K562 (cell line): Measurements from ENCODE around the gene HMBS. TPM values are rescaled to one million over a fixed set of nuclear protein-coding genes. Genes with fewer than 3 reads are reported as not detected.
A peak's percentile ranks its signal among the peaks of the same experiment; 100 is the strongest.

Experiments
- BRF1 ChIP-seq: IDR thresholded peaks from 3 replicates; pipeline ENCODE4 v1.6.1; 2011; ENCODE audit warnings: borderline replicate concordance, mild to moderate bottlenecking; ENCODE audit not compliant: insufficient read length; ENCODE audit errors: extremely low read depth
- PHTF2 ChIP-seq: fragments of 250-450 bp; sonication (Bioruptor Pico); IDR thresholded peaks from 2 replicates; pipeline ENCODE4 v1.5.0; 2021; ENCODE audit warnings: mild to moderate bottlenecking
- ZNF175 ChIP-seq: fragments of 200-800 bp; sonication (Bioruptor generic); IDR thresholded peaks from 2 replicates; pipeline ENCODE4 v1.6.1; 2016; ENCODE audit warnings: low read depth, mild to moderate bottlenecking, missing genetic modification characterization, missing compliant biosample characterization
- ZNF76 ChIP-seq: fragments of 250-450 bp; sonication (Bioruptor Pico); IDR thresholded peaks from 2 replicates; pipeline ENCODE4 v1.4.0; 2020; ENCODE audit warnings: mild to moderate bottlenecking, moderate library complexity, borderline replicate concordance
- ZNF785 ChIP-seq: fragments of 250-450 bp; sonication (Bioruptor Pico); IDR thresholded peaks from 2 replicates; pipeline ENCODE4 v1.4.0; 2020; ENCODE audit warnings: mild to moderate bottlenecking
- polyA plus RNA-seq, 8 experiments: library from polyadenylated mRNA; depleted of rRNA in 4 of 8; stranded (reverse) in 5 of 8; unstranded in 3 of 8; fragments of >200 nt; fragmentation: Nextera tagmentation in 2 of 8; fragmentation: Illumina TruSeq in 1 of 8; extraction: Ambion mirVana in 2 of 8; extraction: Trizol in 1 of 8; gene quantifications; 2 replicates each; pipeline versions ENCODE4 v1.2.1 to v1.2.3, GENCODE V29; 2011 to 2014; ENCODE audit warnings: inconsistent platforms in 1 of 8, missing spikeins in 1 of 8
- total RNA-seq, 7 experiments: library from RNA; depleted of rRNA in 6 of 7; stranded (reverse); fragments of >200 nt in 6 of 7; fragmentation: Illumina TruSeq in 2 of 7; extraction: Trizol in 2 of 7; gene quantifications; 2 replicates each; pipeline versions ENCODE4 v1.2.1 to v1.2.3, GENCODE V29; 2011 to 2021; ENCODE audit warnings: low replicate concordance in 1 of 7
- TF ChIP-seq, protein P1 (sequence below): sonication (generic); formaldehyde crosslinking; IDR thresholded peaks from 2 replicates; pipeline ENCODE4 v1.8.0; 2023; ENCODE audit warnings: mild to moderate bottlenecking, missing genetic modification reagents
- TF ChIP-seq, protein P2 (sequence below): fragments of 450-650 bp; IDR thresholded peaks from 2 replicates; pipeline ENCODE4 v1.6.1; 2016; ENCODE audit warnings: low read depth
- TF ChIP-seq, protein P3 (sequence below): fragments of 450-650 bp; formaldehyde crosslinking; IDR thresholded peaks from 2 replicates; pipeline ENCODE4 v1.4.0; 2020; ENCODE audit warnings: mild to moderate bottlenecking, moderate library complexity
- TF ChIP-seq, protein P4 (sequence below): fragments of 200-800 bp; sonication (Bioruptor generic); IDR thresholded peaks from 2 replicates; pipeline ENCODE4 v1.6.1; 2017; ENCODE audit warnings: missing genetic modification characterization, missing compliant biosample characterization
- TF ChIP-seq, protein P5 (sequence below): sonication (generic); formaldehyde crosslinking; IDR thresholded peaks from 2 replicates; pipeline ENCODE4 v1.9.0; 2022; ENCODE audit warnings: mild to moderate bottlenecking, missing genetic modification reagents

Gene HMBS
- total and polyA plus RNA-seq, 9 of the 15 experiments (the other 6 are each of a cell fraction or from before 2014, with no cell fraction given) = 56.9 to 385 (median 286) TPM

DNA sequence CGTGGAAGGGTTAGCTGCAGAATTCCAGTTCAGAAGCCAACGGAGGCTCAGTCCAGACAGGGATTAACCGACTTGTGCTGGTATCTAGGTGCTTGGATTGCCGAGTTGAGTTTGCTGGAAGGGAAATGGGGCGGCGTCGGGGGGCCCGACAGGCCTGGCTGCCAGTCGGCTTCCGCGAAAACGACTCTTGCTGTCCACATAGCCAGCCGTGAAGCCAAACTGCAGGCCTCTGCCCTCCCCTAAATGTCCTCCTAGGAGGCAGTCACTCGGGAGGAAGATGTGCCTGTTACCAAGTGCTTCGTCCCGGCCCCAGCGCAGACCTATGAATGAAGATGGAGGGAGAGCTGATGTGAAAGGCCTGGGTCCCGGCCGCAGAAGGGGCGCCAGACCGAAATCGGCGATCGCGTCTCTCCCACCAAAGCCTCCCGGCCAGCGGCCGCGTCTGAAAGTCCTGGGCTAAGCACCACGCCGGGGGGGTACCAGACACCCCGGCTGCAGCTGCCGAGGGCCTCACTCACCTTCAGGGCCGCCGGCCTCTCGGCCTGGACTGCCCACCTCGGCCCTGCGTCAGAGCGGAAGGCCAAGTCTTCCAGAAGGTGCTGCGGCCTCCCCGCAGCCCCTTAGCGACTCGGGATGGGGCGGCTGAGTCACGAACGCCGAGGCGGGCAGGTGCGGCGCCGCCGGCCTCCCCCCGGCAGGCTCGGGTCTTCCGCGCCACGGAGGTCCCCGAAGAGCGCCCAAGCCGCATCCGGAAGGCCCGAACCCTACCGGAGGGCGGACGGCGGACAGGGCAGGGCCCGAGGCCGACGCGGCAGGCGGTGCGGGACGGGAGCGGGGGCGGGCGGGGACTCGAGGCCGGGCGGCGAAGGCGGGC is 9.5 kb downstream of the HMBS start (continued):
- TF ChIP-seq, protein P1, sequence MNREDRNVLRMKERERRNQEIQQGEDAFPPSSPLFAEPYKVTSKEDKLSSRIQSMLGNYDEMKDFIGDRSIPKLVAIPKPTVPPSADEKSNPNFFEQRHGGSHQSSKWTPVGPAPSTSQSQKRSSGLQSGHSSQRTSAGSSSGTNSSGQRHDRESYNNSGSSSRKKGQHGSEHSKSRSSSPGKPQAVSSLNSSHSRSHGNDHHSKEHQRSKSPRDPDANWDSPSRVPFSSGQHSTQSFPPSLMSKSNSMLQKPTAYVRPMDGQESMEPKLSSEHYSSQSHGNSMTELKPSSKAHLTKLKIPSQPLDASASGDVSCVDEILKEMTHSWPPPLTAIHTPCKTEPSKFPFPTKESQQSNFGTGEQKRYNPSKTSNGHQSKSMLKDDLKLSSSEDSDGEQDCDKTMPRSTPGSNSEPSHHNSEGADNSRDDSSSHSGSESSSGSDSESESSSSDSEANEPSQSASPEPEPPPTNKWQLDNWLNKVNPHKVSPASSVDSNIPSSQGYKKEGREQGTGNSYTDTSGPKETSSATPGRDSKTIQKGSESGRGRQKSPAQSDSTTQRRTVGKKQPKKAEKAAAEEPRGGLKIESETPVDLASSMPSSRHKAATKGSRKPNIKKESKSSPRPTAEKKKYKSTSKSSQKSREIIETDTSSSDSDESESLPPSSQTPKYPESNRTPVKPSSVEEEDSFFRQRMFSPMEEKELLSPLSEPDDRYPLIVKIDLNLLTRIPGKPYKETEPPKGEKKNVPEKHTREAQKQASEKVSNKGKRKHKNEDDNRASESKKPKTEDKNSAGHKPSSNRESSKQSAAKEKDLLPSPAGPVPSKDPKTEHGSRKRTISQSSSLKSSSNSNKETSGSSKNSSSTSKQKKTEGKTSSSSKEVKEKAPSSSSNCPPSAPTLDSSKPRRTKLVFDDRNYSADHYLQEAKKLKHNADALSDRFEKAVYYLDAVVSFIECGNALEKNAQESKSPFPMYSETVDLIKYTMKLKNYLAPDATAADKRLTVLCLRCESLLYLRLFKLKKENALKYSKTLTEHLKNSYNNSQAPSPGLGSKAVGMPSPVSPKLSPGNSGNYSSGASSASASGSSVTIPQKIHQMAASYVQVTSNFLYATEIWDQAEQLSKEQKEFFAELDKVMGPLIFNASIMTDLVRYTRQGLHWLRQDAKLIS (CRISPR knock-in tag) = no peak; the same call in 1 of the 2 replicates
- TF ChIP-seq, protein P2, sequence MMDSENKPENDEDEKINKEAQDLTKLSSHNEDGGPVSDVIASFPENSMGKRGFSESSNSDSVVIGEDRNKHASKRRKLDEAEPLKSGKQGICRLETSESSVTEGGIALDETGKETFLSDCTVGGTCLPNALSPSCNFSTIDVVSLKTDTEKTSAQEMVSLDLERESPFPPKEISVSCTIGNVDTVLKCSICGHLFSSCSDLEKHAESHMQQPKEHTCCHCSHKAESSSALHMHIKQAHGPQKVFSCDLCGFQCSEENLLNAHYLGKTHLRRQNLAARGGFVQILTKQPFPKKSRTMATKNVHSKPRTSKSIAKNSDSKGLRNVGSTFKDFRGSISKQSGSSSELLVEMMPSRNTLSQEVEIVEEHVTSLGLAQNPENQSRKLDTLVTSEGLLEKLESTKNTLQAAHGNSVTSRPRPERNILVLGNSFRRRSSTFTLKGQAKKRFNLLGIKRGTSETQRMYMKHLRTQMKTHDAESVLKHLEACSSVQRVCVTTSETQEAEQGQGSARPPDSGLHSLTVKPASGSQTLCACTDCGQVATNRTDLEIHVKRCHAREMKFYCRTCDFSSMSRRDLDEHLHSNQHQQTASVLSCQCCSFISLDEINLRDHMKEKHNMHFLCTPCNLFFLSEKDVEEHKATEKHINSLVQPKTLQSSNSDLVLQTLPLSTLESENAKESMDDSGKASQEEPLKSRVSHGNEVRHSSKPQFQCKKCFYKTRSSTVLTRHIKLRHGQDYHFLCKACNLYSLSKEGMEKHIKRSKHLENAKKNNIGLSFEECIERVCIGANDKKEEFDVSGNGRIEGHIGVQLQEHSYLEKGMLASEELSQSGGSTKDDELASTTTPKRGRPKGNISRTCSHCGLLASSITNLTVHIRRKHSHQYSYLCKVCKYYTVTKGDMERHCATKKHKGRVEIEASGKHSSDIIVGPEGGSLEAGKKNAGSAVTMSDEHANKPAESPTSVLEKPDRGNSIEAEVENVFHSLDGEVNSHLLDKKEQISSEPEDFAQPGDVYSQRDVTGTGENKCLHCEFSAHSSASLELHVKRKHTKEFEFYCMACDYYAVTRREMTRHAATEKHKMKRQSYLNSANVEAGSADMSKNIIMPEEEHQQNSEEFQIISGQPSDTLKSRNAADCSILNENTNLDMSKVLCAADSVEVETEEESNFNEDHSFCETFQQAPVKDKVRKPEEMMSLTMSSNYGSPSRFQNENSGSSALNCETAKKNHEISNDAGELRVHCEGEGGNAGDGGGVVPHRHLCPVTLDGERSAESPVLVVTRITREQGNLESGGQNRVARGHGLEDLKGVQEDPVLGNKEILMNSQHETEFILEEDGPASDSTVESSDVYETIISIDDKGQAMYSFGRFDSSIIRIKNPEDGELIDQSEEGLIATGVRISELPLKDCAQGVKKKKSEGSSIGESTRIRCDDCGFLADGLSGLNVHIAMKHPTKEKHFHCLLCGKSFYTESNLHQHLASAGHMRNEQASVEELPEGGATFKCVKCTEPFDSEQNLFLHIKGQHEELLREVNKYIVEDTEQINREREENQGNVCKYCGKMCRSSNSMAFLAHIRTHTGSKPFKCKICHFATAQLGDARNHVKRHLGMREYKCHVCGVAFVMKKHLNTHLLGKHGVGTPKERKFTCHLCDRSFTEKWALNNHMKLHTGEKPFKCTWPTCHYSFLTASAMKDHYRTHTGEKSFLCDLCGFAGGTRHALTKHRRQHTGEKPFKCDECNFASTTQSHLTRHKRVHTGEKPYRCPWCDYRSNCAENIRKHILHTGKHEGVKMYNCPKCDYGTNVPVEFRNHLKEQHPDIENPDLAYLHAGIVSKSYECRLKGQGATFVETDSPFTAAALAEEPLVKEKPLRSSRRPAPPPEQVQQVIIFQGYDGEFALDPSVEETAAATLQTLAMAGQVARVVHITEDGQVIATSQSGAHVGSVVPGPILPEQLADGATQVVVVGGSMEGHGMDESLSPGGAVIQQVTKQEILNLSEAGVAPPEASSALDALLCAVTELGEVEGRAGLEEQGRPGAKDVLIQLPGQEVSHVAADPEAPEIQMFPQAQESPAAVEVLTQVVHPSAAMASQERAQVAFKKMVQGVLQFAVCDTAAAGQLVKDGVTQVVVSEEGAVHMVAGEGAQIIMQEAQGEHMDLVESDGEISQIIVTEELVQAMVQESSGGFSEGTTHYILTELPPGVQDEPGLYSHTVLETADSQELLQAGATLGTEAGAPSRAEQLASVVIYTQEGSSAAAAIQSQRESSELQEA = no peak
- TF ChIP-seq, protein P3, sequence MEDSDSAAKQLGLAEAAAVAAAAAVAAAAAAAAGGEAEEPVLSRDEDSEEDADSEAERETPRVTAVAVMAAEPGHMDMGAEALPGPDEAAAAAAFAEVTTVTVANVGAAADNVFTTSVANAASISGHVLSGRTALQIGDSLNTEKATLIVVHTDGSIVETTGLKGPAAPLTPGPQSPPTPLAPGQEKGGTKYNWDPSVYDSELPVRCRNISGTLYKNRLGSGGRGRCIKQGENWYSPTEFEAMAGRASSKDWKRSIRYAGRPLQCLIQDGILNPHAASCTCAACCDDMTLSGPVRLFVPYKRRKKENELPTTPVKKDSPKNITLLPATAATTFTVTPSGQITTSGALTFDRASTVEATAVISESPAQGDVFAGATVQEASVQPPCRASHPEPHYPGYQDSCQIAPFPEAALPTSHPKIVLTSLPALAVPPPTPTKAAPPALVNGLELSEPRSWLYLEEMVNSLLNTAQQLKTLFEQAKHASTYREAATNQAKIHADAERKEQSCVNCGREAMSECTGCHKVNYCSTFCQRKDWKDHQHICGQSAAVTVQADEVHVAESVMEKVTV = no peak
- TF ChIP-seq, protein P4, sequence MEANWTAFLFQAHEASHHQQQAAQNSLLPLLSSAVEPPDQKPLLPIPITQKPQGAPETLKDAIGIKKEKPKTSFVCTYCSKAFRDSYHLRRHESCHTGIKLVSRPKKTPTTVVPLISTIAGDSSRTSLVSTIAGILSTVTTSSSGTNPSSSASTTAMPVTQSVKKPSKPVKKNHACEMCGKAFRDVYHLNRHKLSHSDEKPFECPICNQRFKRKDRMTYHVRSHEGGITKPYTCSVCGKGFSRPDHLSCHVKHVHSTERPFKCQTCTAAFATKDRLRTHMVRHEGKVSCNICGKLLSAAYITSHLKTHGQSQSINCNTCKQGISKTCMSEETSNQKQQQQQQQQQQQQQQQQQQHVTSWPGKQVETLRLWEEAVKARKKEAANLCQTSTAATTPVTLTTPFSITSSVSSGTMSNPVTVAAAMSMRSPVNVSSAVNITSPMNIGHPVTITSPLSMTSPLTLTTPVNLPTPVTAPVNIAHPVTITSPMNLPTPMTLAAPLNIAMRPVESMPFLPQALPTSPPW = no peak; the same call in 1 of the 2 replicates
- TF ChIP-seq ZNF175 (no peak), BRF1 (no peak), ZNF76 (no peak), ZNF785 (CRISPR knock-in tag) (no peak), PHTF2 (no peak)
- TF ChIP-seq, protein P5, sequence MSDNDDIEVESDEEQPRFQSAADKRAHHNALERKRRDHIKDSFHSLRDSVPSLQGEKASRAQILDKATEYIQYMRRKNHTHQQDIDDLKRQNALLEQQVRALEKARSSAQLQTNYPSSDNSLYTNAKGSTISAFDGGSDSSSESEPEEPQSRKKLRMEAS (CRISPR knock-in tag) = 0 out of 2 replicates have a peak, but pooled peaks have one; percentile 36
